Upper lobe of left lung (tissue), 6 donors: ENCODE measurements around the gene PITPNM2. TPM values are rescaled to one million over a fixed set of nuclear protein-coding genes. Genes with fewer than 3 reads are reported as not detected.

Source experiments
- ATAC-seq, 2 donors: fragments of 200-7000 bp; cut with Tn5 transposase; one replicate each; pipeline ENCODE4 v1.9.1; 2022; ENCODE audit warnings: mild to moderate bottlenecking in 2 of 2, moderate library complexity in 2 of 2; ENCODE audit not compliant: low FRiP score in 2 of 2
- DNase-seq, 2 donors: peaks; one replicate each; pipeline ENCODE4 v3.0.0-alpha.2; 2019 to 2020
- H3K27ac ChIP-seq, 4 donors: fragments of 200-600 bp; sonication (generic); one replicate each; pipeline ENCODE4 v1.5.1; 2016 to 2019
- H3K27me3 ChIP-seq, 4 donors: fragments of 200-600 bp; sonication (generic); one replicate each; pipeline ENCODE4 v1.5.1; 2017 to 2019
- H3K36me3 ChIP-seq, 4 donors: fragments of 200-600 bp; sonication (generic); one replicate each; pipeline ENCODE4 v1.5.1; 2016 to 2019
- H3K4me1 ChIP-seq, 4 donors: fragments of 200-600 bp; sonication (generic); one replicate each; pipeline ENCODE4 v1.5.1; 2018 to 2019
- H3K4me3 ChIP-seq, 4 donors: fragments of 200-600 bp; sonication (generic); one replicate each; pipeline ENCODE4 v1.5.1; 2017 to 2019; ENCODE audit warnings: mild to moderate bottlenecking in 2 of 4, moderate library complexity in 1 of 4
- H3K9me3 ChIP-seq, 4 donors: fragments of 200-600 bp; sonication (generic); one replicate each; pipeline ENCODE4 v1.5.1; 2018 to 2019
- EP300 ChIP-seq, 4 donors: sonication (generic); formaldehyde crosslinking; IDR thresholded peaks; one replicate each; pipeline ENCODE4 v1.5.1; 2017; ENCODE audit warnings: antibody characterized with exemption in 4 of 4, control low read depth in 2 of 4
- POLR2A ChIP-seq, 4 donors: fragments of 450-650 bp; IDR thresholded peaks; one replicate each; pipeline ENCODE4 v1.5.1; 2016 to 2017; ENCODE audit warnings: antibody characterized with exemption in 4 of 4, mild to moderate bottlenecking in 2 of 4
- POLR2AphosphoS5 ChIP-seq, 2 donors: sonication (generic); formaldehyde crosslinking; IDR thresholded peaks; one replicate each; pipeline ENCODE4 v1.5.1; 2017; ENCODE audit warnings: antibody characterized with exemption in 2 of 2
- WGBS, 2 donors: methylation state at CpG; one replicate each; pipeline ENCODE4 v1.1.5; 2017 to 2018; 5-methylcytosine and 5-hydroxymethylcytosine counted together
- total RNA-seq, 6 donors: library from RNA; depleted of rRNA in 4 of 6; stranded (reverse); fragments of >200 nt in 4 of 6; gene quantifications; one replicate each; pipeline versions ENCODE4 v1.1.0 to v1.2.1, GENCODE V29; 2016 to 2021
- TF ChIP-seq, protein P1 (sequence below), 6 experiments: fragments of 450-650 bp in 4 of 6; fragments of 200-600 bp in 2 of 6; sonication (generic) in 2 of 6; IDR thresholded peaks; one replicate each; pipeline ENCODE4 v1.5.1; 2016 to 2019; ENCODE audit warnings: antibody characterized with exemption in 6 of 6
- donor health status: DM: no; HTN: no; CAD: no; lungs with moderate emphysema.
- donor health status: DM: no; HTN: yes; CAD: no; lungs with severe emphysema.

Gene PITPNM2
- total RNA-seq, 6 donors from 2014 or later: 17.5 to 56.6 (median 29.4) TPM

DNA sequence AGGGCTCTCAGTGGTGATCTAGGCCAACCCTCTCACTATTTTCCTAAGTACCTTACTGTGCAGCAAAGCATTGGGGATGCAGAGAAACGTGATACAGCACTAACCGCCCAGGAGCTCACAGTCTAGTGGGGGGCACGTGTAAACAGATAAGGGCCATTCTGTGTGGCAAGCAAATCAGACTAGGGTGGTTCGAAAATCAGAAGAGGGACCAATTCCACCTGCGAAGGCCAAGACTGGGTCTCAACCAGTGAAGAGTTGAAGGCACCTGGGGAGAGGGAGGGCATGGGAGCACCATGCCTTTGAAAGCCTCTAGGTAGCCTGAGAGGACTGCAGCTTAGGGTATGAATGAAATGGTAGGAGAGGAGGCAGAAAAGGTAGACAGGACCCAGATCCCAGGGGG lies 2.2 kb downstream of the PITPNM2 start:
- WGBS, 2 donors: 76 to 77% methylated on average over 5 of the region's 5 CpGs
- H3K4me3 ChIP-seq: peak overlapping the region in 1 of 4 donors; percentile 90
- no peaks in the 10 kb centered on the region for H3K36me3 ChIP-seq
- DNase-seq (no peak), ATAC-seq (no peak)
- H3K9me3 ChIP-seq: no peaks in the 10 kb centered on the region
- peaks cover 17 to 50% (median 27%) of the 10 kb centered on the region in 4 donors for H3K4me1 ChIP-seq
- TF ChIP-seq POLR2AphosphoS5 (IDR thresholded peaks at IDR 0.05) (no peak), POLR2A (IDR thresholded peaks at IDR 0.05) (no peak), EP300 (IDR thresholded peaks at IDR 0.05) (no peak)
- TF ChIP-seq, protein P1, sequence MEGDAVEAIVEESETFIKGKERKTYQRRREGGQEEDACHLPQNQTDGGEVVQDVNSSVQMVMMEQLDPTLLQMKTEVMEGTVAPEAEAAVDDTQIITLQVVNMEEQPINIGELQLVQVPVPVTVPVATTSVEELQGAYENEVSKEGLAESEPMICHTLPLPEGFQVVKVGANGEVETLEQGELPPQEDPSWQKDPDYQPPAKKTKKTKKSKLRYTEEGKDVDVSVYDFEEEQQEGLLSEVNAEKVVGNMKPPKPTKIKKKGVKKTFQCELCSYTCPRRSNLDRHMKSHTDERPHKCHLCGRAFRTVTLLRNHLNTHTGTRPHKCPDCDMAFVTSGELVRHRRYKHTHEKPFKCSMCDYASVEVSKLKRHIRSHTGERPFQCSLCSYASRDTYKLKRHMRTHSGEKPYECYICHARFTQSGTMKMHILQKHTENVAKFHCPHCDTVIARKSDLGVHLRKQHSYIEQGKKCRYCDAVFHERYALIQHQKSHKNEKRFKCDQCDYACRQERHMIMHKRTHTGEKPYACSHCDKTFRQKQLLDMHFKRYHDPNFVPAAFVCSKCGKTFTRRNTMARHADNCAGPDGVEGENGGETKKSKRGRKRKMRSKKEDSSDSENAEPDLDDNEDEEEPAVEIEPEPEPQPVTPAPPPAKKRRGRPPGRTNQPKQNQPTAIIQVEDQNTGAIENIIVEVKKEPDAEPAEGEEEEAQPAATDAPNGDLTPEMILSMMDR (IDR thresholded peaks at IDR 0.05): no peak
- no peaks in the 10 kb centered on the region for H3K27me3 ChIP-seq
- peak overlapping the region; percentile 79 to 92 (median 91) for H3K27ac ChIP-seq

DNA sequence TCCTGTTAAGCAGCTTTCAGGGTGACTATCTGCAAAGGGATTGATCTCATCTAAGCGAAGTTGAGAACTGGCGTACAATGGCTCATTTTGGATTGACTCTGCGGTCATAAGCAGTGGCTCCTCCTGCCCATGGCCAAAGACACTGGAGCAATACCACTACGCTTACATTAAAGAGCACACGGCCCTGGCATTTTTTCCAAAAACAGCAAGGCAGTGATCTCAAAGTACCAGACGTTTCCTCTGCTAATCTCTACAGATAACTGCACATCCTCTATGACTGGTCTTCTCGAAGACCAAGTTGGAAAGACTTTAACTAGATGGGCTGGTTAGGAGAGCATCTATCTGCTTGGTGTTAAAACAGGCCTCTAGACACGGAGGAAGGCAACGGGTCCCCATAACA lies 2.7 kb downstream of the PITPNM2 start:
- H3K4me1 ChIP-seq: peaks cover 22 to 54% (median 31%) of the 10 kb centered on the region in 4 donors
- 69 to 72% methylated on average over 9 of the region's 9 CpGs for WGBS, 2 donors
- H3K27ac ChIP-seq: peak overlapping the region in 2 of 4 donors; percentile 90 to 92
- no peak for ATAC-seq
- no peak for DNase-seq
- no peaks in the 10 kb centered on the region for H3K36me3 ChIP-seq
- no peaks in the 10 kb centered on the region for H3K9me3 ChIP-seq
- TF ChIP-seq POLR2AphosphoS5 (IDR thresholded peaks at IDR 0.05): no peak
- TF ChIP-seq, protein P1 (IDR thresholded peaks at IDR 0.05): no peak
- no peak for TF ChIP-seq EP300 (IDR thresholded peaks at IDR 0.05)
- TF ChIP-seq POLR2A (IDR thresholded peaks at IDR 0.05): no peak
- H3K4me3 ChIP-seq: no peak overlapping the region
- no peaks in the 10 kb centered on the region for H3K27me3 ChIP-seq

DNA sequence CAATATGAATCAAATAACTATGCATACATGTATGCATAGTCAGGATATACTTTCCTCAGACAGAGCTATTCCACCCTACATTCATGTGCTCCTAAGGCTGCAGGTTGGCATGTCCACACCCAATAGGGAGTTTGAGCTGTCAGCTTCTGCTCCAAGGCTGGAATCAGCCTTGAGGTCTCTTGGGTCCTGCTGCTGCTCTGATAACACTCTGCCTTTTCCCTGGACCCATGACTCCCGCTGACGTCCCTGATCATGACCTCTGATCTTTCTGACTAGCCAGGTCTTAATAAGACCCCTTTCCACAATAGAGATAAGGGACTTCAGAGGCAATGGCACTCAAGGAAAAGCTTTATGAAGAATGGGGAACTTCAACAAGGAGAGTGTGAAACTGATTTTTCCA lies 5.7 kb downstream of the PITPNM2 start:
- Histone ChIP-seq H3K27ac (no peak overlapping the region), H3K4me3 (no peak overlapping the region), H3K36me3 (no peaks in the 10 kb centered on the region), H3K4me1 (peaks cover 44 to 64% (median 50%) of the 10 kb centered on the region in 4 donors), H3K27me3 (no peaks in the 10 kb centered on the region), H3K9me3 (no peaks in the 10 kb centered on the region)
- 93 to 97% methylated on average over 2 of the region's 2 CpGs for WGBS, 2 donors
- DNase-seq (no peak), ATAC-seq (no peak)
- TF ChIP-seq, protein P1 (IDR thresholded peaks at IDR 0.05): no peak
- TF ChIP-seq EP300 (IDR thresholded peaks at IDR 0.05): no peak
- no peak for TF ChIP-seq POLR2A (IDR thresholded peaks at IDR 0.05)
- no peak for TF ChIP-seq POLR2AphosphoS5 (IDR thresholded peaks at IDR 0.05)

DNA sequence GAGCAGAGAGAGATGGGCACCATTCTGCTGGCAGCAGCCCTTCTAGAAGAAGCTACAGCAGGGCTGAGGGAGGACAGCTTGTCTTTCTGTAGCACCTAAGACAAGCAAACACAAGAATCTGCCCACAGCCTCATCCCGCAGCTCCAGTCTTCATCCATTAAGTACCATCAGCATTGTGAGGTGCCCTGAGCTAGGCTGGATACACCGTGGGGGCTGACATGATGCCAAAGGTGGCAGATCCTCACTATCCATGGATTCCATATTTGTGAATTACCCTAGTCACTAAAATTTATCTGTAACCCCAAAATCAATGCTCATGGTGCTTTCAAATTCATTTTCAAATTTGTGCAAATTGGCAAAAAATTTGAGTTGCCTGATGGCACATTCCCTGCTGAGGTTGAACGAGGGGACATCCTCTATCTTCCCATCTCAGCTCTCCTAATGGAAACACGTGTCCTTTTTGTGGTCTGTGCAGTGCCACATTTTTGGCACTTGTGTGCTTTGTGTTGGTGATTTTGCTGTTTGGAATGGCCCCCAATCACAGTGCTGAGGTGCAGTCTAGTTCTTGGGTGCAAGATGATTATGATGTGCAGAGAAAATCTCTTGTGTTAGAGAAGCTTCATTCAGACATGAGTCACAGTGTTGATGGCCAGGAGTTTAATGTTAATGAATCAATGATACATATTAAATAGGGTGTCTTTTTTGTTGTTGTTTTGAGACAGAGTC lies 7.0 kb downstream of the PITPNM2 start:
- Histone ChIP-seq H3K27me3 (no peaks in the 10 kb centered on the region), H3K4me3 (no peak overlapping the region), H3K27ac (peak overlapping the region; percentile 73 to 89 (median 83)), H3K9me3 (no peaks in the 10 kb centered on the region), H3K4me1 (peaks cover 46 to 58% (median 51%) of the 10 kb centered on the region in 4 donors), H3K36me3 (no peaks in the 10 kb centered on the region)
- TF ChIP-seq, protein P1 (IDR thresholded peaks at IDR 0.05): no peak
- TF ChIP-seq EP300 (IDR thresholded peaks at IDR 0.05) (no peak), POLR2AphosphoS5 (IDR thresholded peaks at IDR 0.05) (no peak), POLR2A (IDR thresholded peaks at IDR 0.05) (no peak)
- WGBS, 2 donors: 77 to 82% methylated on average over 4 of the region's 4 CpGs
- ATAC-seq (no peak), DNase-seq (no peak)
